ENCODE results near the gene ZNF595. TPM values are rescaled to one million over a fixed set of nuclear protein-coding genes. Genes with fewer than 3 reads are reported as not detected.

The ZNF595 gene
- polyA plus RNA-seq, 1 donor (not counting 4 experiments of a cell fraction or from before 2014, with no cell fraction given), result 6.6 TPM

- Histone ChIP-seq H3K9me3 (ENCODE audit: control insufficient read depth, low read depth, low read length) (peaks cover 5% of the 10 kb centered on the region), H3K9me1 (ENCODE audit: control insufficient read depth, extremely low read depth, insufficient read depth, low read length) (no peaks in the 10 kb centered on the region), H3K4me1 (ENCODE audit: control insufficient read depth, extremely low read depth, insufficient read depth, low read length) (no peaks in the 10 kb centered on the region), H3K9ac (ENCODE audit: control insufficient read depth, extremely low read depth, insufficient read depth, low read length) (no peak overlapping the region), H3K27ac (ENCODE audit: control insufficient read depth, insufficient read depth, low read length) (no peak overlapping the region), H3K79me2 (ENCODE audit: control insufficient read depth, insufficient read depth, low read length) (no peaks in the 10 kb centered on the region), H3K36me3 (ENCODE audit: control insufficient read depth in 2 of 2, extremely low read depth in 1 of 2, insufficient read depth in 2 of 2, low read length in 2 of 2) (no peaks in the 10 kb centered on the region), H2AFZ (ENCODE audit: control insufficient read depth, low read length) (no peak overlapping the region), H3K4me2 (ENCODE audit: control insufficient read depth, extremely low read depth, insufficient read depth, low read depth, low read length) (no peak overlapping the region), H3K4me3 (ENCODE audit: control insufficient read depth in 2 of 3, extremely low read depth in 1 of 3, insufficient read depth in 2 of 3, low read depth in 1 of 3, low read length in 3 of 3) (no peak overlapping the region), H3K27me3 (ENCODE audit: control insufficient read depth, extremely low read depth, insufficient read depth, low read length) (no peaks in the 10 kb centered on the region), H4K20me1 (ENCODE audit: control insufficient read depth, extremely low read depth, insufficient read depth, low read length) (no peaks in the 10 kb centered on the region)
- DNase-seq (ENCODE audit: low read depth, low spot score), result no peak
- no peak for FAIRE-seq
- no peak for TF ChIP-seq CTCF (optimal IDR thresholded peaks at IDR 0.05 in 1 of 3, IDR thresholded peaks at IDR 0.05 in 1 of 3, conservative IDR thresholded peaks at IDR 0.05 in 1 of 3; ENCODE audit: extremely low read depth in 1 of 3, insufficient read depth in 2 of 3, low read length in 3 of 3)
- dilution Hi-C loops (cut with MboI; ENCODE audit: extremely low pct_ligation_motif_present, low sequenced_read_pairs), result no loop called here
These were observed 46.7 kb downstream of the ZNF595 start for GRCh38 chr4:99863-100262.

- dilution Hi-C loops (cut with MboI; ENCODE audit: extremely low pct_ligation_motif_present, low sequenced_read_pairs), result no loop called here
- H3K27me3 ChIP-seq (ENCODE audit: control insufficient read depth, extremely low read depth, insufficient read depth, low read length), result peaks cover 39% of the 10 kb centered on the region
- H3K4me2 ChIP-seq (ENCODE audit: control insufficient read depth, extremely low read depth, insufficient read depth, low read depth, low read length), result no peak overlapping the region
- H3K36me3 ChIP-seq (ENCODE audit: control insufficient read depth in 2 of 2, extremely low read depth in 1 of 2, insufficient read depth in 2 of 2, low read length in 2 of 2), result no peaks in the 10 kb centered on the region
- H3K4me3 ChIP-seq (ENCODE audit: control insufficient read depth in 2 of 3, extremely low read depth in 1 of 3, insufficient read depth in 2 of 3, low read depth in 1 of 3, low read length in 3 of 3), result no peak overlapping the region
- no peak overlapping the region for H2AFZ ChIP-seq (ENCODE audit: control insufficient read depth, low read length)
- H3K9me1 ChIP-seq (ENCODE audit: control insufficient read depth, extremely low read depth, insufficient read depth, low read length), result no peaks in the 10 kb centered on the region
- H3K4me1 ChIP-seq (ENCODE audit: control insufficient read depth, extremely low read depth, insufficient read depth, low read length), result no peaks in the 10 kb centered on the region
- H3K9ac ChIP-seq (ENCODE audit: control insufficient read depth, extremely low read depth, insufficient read depth, low read length), result no peak overlapping the region
- TF ChIP-seq EZH2 (IDR thresholded peaks at IDR 0.05; ENCODE audit: low read length), result no peak
- TF ChIP-seq CTCF (optimal IDR thresholded peaks at IDR 0.05 in 1 of 3, IDR thresholded peaks at IDR 0.05 in 1 of 3, conservative IDR thresholded peaks at IDR 0.05 in 1 of 3; ENCODE audit: extremely low read depth in 1 of 3, insufficient read depth in 2 of 3, low read length in 3 of 3), result no peak
- peaks cover 14% of the 10 kb centered on the region for H3K9me3 ChIP-seq (ENCODE audit: control insufficient read depth, low read depth, low read length)
- DNase-seq (ENCODE audit: low read depth, low spot score) (no peak), FAIRE-seq (no peak)
- H3K27ac ChIP-seq (ENCODE audit: control insufficient read depth, insufficient read depth, low read length), result no peak overlapping the region
- H4K20me1 ChIP-seq (ENCODE audit: control insufficient read depth, extremely low read depth, insufficient read depth, low read length), result no peaks in the 10 kb centered on the region
- no peaks in the 10 kb centered on the region for H3K79me2 ChIP-seq (ENCODE audit: control insufficient read depth, insufficient read depth, low read length)
These were observed 53.9 kb downstream of the ZNF595 start for GRCh38 chr4:107083-107443.
